ENCODE data around the gene ALAS2. TPM values are rescaled to one million over a fixed set of nuclear protein-coding genes. Genes with fewer than 3 reads are reported as not detected.

The ALAS2 gene
- total RNA-seq, 4 donors from 2014 or later, result not detected

DNA sequence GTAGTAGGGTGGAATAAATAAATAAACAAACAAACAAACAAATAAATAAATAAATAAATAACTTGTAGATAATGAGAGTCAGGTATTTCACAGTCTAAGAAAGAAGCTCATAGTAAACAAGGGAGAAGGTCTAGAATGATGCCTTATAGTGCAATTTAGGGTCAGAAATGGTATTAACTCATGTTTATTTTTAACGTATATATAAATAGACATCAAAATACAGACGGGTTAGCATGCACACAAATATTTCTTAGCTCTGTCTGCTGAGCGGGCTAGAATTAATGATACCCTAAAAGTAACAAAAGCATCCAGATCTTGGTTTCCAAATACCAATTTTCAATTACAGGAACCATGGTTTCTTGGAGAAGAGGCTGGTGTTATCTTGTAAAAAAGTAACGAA lies 53.4 kb downstream of the ALAS2 start:
- Histone ChIP-seq H3K4me1 (no peaks in the 10 kb centered on the region), H3K9me3 (no peaks in the 10 kb centered on the region), H3K27ac (no peak overlapping the region), H3K4me3 (no peak overlapping the region), H3K36me3 (no peaks in the 10 kb centered on the region), H3K27me3 (no peaks in the 10 kb centered on the region)
- no peak for DNase-seq (ENCODE audit: low spot score in 2 of 2)
- 69% methylated on average over 4 of the region's 4 CpGs for WGBS
- TF ChIP-seq EP300 (IDR thresholded peaks at IDR 0.05) (no peak), POLR2A (IDR thresholded peaks at IDR 0.05) (no peak), POLR2AphosphoS5 (IDR thresholded peaks at IDR 0.05) (no peak)
- TF ChIP-seq, protein P1, sequence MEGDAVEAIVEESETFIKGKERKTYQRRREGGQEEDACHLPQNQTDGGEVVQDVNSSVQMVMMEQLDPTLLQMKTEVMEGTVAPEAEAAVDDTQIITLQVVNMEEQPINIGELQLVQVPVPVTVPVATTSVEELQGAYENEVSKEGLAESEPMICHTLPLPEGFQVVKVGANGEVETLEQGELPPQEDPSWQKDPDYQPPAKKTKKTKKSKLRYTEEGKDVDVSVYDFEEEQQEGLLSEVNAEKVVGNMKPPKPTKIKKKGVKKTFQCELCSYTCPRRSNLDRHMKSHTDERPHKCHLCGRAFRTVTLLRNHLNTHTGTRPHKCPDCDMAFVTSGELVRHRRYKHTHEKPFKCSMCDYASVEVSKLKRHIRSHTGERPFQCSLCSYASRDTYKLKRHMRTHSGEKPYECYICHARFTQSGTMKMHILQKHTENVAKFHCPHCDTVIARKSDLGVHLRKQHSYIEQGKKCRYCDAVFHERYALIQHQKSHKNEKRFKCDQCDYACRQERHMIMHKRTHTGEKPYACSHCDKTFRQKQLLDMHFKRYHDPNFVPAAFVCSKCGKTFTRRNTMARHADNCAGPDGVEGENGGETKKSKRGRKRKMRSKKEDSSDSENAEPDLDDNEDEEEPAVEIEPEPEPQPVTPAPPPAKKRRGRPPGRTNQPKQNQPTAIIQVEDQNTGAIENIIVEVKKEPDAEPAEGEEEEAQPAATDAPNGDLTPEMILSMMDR (IDR thresholded peaks at IDR 0.05), result no peak

DNA sequence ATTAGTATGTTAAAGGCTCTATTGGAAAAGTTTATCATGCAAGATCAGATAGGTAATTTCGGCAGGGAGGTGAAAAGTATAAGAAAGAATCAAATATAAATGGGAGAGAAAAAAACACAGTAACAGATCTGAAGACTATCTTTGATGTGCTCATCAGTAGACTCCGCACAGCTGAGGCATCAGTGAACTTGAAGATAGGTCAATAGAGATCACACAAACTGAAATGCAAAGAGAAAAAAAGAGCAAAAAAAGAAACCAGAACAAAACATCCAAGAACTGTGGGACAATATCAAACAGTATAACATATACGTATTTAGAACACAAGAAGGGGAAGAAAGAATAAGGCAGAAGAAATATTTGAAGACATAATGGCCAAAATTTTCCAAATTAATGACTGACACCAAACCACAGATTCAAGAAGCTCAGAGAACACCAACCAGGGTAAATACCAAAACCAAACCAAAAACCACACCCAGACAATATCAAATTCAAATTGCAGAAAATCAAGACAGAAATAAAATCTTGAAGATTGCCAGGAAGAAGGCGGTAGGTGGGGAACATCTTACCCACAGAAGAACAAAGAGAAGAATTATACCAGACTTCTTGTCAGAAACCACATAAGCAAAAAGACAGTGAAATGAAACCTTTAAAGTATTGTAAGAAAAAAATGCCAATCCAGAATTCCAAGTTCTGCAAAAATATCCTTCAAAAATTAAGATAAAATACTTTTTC lies 65.8 kb downstream of the ALAS2 start:
- no peak for DNase-seq (ENCODE audit: low spot score in 2 of 2)
- Histone ChIP-seq H3K9me3 (no peaks in the 10 kb centered on the region), H3K27me3 (no peaks in the 10 kb centered on the region), H3K4me1 (no peaks in the 10 kb centered on the region), H3K36me3 (no peaks in the 10 kb centered on the region), H3K4me3 (no peak overlapping the region), H3K27ac (no peak overlapping the region)
- TF ChIP-seq, protein P1 (IDR thresholded peaks at IDR 0.05), result no peak
- TF ChIP-seq EP300 (IDR thresholded peaks at IDR 0.05), result no peak
- no peak for TF ChIP-seq POLR2AphosphoS5 (IDR thresholded peaks at IDR 0.05)
- no peak for TF ChIP-seq POLR2A (IDR thresholded peaks at IDR 0.05)
- WGBS, result 56% methylated on average over 4 of the region's 4 CpGs

GRCh38 chrX:54961750-54962149 lies 69.0 kb downstream of the ALAS2 start:
- H3K27me3 ChIP-seq, result no peaks in the 10 kb centered on the region
- no peaks in the 10 kb centered on the region for H3K9me3 ChIP-seq
- 80% methylated on average over 1 of the region's 1 CpG for WGBS
- no peaks in the 10 kb centered on the region for H3K4me1 ChIP-seq
- no peak overlapping the region for H3K27ac ChIP-seq
- no peaks in the 10 kb centered on the region for H3K36me3 ChIP-seq
- H3K4me3 ChIP-seq, result no peak overlapping the region
- no peak for DNase-seq (ENCODE audit: low spot score in 2 of 2)
- TF ChIP-seq EP300 (IDR thresholded peaks at IDR 0.05), result no peak
- no peak for TF ChIP-seq POLR2AphosphoS5 (IDR thresholded peaks at IDR 0.05)
- TF ChIP-seq, protein P1 (IDR thresholded peaks at IDR 0.05), result no peak
- no peak for TF ChIP-seq POLR2A (IDR thresholded peaks at IDR 0.05)

Other genes starting within 250 kb of the ALAS2 start
- under 1 TPM in 1 of 4 donors, not detected in 3; 0.13 TPM for gene ITIH6, start 232.7 kb downstream of the ALAS2 start, total RNA-seq
- gene MAGED2, start 223.2 kb downstream of the ALAS2 start, total RNA-seq, result 10 to 100 TPM; 64.4 to 78.0 (median 70.0) TPM
- 1 to 10 TPM; 1.0 to 3.6 (median 3.4) TPM for gene TRO, start 110.2 kb downstream of the ALAS2 start, total RNA-seq
- 1 to 10 TPM in 1 of 4 donors, under 1 TPM in 2, not detected in 1; 0.49 to 1.9 (median 0.64) TPM for gene PFKFB1, start 36.8 kb downstream of the ALAS2 start, total RNA-seq
- 10 to 100 TPM; 12.4 to 25.2 (median 22.0) TPM for gene APEX2, start 30.6 kb downstream of the ALAS2 start, total RNA-seq
- gene PAGE2B, start 44.1 kb upstream of the ALAS2 start, total RNA-seq, result not detected
- not detected for gene PAGE2, start 58.0 kb upstream of the ALAS2 start, total RNA-seq
- not detected for gene PAGE5, start 189.4 kb upstream of the ALAS2 start, total RNA-seq
- gene PAGE3, start 233.9 kb upstream of the ALAS2 start, total RNA-seq, result not detected